ENCODE data around the gene E2F6.

DNA sequence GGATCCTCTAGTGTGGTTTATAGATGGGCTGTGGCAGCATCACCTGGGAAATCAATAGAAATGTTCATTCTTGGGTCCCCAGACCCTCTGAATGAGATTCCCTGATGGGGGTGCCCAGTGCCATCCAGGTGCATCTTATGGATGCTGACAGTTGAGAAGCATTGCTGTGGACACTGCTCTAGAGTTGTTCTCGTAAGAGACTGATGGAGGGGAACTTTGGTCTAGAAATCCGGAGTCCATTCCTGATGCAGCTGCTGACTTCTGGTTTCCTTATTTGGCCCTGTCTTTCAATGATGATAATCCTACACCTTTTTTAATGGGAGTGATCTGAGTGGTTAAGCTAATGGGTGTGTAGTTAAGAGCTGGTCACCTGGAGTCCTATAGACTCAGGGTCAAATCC is 28.3 kb upstream of the E2F6 start:
- TF ChIP-seq, protein P1, sequence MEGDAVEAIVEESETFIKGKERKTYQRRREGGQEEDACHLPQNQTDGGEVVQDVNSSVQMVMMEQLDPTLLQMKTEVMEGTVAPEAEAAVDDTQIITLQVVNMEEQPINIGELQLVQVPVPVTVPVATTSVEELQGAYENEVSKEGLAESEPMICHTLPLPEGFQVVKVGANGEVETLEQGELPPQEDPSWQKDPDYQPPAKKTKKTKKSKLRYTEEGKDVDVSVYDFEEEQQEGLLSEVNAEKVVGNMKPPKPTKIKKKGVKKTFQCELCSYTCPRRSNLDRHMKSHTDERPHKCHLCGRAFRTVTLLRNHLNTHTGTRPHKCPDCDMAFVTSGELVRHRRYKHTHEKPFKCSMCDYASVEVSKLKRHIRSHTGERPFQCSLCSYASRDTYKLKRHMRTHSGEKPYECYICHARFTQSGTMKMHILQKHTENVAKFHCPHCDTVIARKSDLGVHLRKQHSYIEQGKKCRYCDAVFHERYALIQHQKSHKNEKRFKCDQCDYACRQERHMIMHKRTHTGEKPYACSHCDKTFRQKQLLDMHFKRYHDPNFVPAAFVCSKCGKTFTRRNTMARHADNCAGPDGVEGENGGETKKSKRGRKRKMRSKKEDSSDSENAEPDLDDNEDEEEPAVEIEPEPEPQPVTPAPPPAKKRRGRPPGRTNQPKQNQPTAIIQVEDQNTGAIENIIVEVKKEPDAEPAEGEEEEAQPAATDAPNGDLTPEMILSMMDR (IDR thresholded peaks at IDR 0.05; ENCODE audit: insufficient read depth, low read depth, low read length) = no peak
- no peak for TF ChIP-seq EZH2 (IDR thresholded peaks at IDR 0.05; ENCODE audit: insufficient read depth, low read length)

All from astrocyte (in vitro differentiated cells and primary cell).